Esophagus muscularis mucosa (tissue), 3 donors: ENCODE measurements around the gene WDR62.

ENCODE experiments used
- EP300 ChIP-seq: sonication (generic); formaldehyde crosslinking; IDR thresholded peaks from one replicate; pipeline ENCODE4 v1.6.1; 2017; ENCODE audit warnings: antibody characterized with exemption
- TF ChIP-seq, protein P1 (sequence below), 3 experiments: fragments of 200-600 bp in 2 of 3; fragments of 450-650 bp in 1 of 3; sonication (generic) in 2 of 3; IDR thresholded peaks; one replicate each; pipeline ENCODE4 v1.5.1; 2017 to 2019; ENCODE audit warnings: antibody characterized with exemption in 3 of 3, mild to moderate bottlenecking in 2 of 3, moderate library complexity in 1 of 3

DNA sequence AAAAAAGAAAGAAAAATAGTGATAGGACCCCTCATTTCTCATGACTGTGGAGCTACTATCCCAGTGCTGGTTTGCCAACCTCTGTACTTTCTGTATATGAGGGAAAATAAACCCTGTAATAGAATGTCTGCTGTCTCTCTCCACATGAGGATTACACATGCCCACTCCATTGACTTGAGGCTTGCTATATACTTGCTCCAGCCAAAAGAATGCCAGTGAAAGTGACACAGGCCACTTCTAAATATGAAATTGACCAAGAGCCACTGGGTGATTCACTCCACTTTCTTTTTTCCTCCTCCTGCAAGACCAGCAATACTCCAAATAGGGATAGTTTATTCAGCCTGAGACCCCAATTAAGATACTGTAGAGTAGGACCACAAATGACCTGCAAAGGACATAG is 6.9 kb upstream of the WDR62 start:
- no peak for TF ChIP-seq EP300
- TF ChIP-seq, protein P1, sequence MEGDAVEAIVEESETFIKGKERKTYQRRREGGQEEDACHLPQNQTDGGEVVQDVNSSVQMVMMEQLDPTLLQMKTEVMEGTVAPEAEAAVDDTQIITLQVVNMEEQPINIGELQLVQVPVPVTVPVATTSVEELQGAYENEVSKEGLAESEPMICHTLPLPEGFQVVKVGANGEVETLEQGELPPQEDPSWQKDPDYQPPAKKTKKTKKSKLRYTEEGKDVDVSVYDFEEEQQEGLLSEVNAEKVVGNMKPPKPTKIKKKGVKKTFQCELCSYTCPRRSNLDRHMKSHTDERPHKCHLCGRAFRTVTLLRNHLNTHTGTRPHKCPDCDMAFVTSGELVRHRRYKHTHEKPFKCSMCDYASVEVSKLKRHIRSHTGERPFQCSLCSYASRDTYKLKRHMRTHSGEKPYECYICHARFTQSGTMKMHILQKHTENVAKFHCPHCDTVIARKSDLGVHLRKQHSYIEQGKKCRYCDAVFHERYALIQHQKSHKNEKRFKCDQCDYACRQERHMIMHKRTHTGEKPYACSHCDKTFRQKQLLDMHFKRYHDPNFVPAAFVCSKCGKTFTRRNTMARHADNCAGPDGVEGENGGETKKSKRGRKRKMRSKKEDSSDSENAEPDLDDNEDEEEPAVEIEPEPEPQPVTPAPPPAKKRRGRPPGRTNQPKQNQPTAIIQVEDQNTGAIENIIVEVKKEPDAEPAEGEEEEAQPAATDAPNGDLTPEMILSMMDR (IDR thresholded peaks at IDR 0.05), result no peak
